Fibroblast of villous mesenchyme (primary cell): Measurements from ENCODE around the gene LTV1. TPM values are rescaled to one million over a fixed set of nuclear protein-coding genes. Genes with fewer than 3 reads are reported as not detected.
"Not testable (repeated sequence)": the region's sequence is repeated elsewhere in the genome, so short reads cannot be mapped to it uniquely, and the experiment has no call there.

Source experiments
- DNase-seq: peaks from one replicate; pipeline ENCODE4 v3.0.0-alpha.2; 2010; ENCODE audit warnings: low read depth
- H3K4me3 ChIP-seq: 2 replicates; pipeline ENCODE4 v1.5.1; 2011; ENCODE audit warnings: low read depth, mild to moderate bottlenecking, low read length
- CTCF ChIP-seq: IDR thresholded peaks from 2 replicates; pipeline ENCODE4 v1.5.1; 2012; ENCODE audit warnings: low read depth, mild to moderate bottlenecking, low read length; ENCODE audit not compliant: insufficient read depth
- total RNA-seq: library from RNA; depleted of rRNA; stranded (reverse); fragments of >200 nt; gene quantifications from 2 replicates; pipeline ENCODE4 v1.2.3, GENCODE V29; 2012

The LTV1 gene
- total RNA-seq = 19.6 and 24.2 TPM in 2 replicates

GRCh38 chr6:143842902-143843676 lies at the start of gene LTV1:
Gene LTV1 (plus strand): TSS chr6:143843338. CDS start chr6:143843478, 140 bp downstream.
- peak within 1 kb of the TSS; percentile 75 for H3K4me3 ChIP-seq
- no peak for TF ChIP-seq CTCF
- DNase-seq = peak; percentile 97

DNA sequence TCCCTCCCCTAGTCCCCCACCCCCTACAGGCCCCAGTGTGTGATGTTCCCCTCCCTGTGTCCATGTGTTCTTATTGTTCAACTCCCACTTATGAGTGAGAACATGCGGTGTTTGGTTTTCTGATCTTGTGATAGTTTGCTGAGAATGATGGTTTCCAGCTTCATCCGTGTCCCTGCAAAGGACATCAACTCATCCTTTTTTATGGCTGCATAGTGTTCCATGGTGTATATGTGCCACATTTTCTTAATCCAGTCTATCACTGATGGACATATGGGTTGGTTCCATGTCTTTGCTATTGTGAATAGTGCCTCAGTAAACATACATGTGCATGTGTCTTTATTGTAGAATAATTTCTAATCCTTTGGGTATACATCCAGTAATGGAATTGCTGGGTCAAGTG lies 46.6 kb upstream of the LTV1 start:
- not testable (repeated sequence) for H3K4me3 ChIP-seq, DNase-seq

GRCh38 chr6:143798487-143798886 lies 44.7 kb upstream of the LTV1 start:
- not testable (repeated sequence) for DNase-seq, H3K4me3 ChIP-seq

GRCh38 chr6:143802833-143803565 lies 40.1 kb upstream of the LTV1 start:
- no peak for TF ChIP-seq CTCF
- H3K4me3 ChIP-seq = no peak overlapping the region
- peak; percentile 27 for DNase-seq

DNA sequence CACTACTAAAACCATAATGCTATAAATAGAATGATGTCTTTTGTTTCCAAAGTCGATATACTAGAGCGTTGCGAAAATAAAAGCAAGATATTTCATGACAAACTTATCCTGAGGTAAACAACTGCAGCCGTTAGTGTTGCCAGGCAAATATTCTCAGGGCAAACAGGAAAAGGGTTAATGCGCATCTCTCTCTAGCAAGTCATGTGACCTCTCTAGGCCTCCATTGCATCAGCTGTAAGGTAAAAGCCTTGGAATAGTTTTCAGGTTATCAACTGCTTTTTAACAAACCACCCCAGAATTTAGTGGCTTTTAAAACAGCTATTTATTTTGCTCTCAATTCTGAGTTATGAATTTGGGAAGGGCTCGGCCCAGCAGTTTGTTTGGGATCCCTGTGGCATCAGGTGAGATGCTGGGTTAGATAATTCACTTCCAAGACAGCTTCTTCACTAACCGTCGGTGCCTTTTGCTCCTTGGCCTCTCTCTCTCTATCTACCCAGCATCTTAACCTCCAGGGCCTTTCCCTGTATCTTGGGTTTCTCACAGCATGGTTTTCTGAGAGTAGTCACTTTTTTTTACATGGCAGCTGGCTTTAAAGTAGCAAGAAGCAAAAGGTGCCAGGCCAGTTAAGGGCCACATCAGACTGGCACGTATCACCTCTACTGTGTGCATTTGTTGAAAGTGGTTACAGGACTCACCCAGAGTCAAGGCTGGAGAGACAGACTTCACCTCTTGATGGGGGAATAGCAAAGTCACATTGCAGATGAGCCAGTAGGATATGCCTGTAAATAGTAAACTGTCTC lies 39.2 kb upstream of the LTV1 start:
- no peak for DNase-seq
- no peak for TF ChIP-seq CTCF
- H3K4me3 ChIP-seq = no peak overlapping the region

DNA sequence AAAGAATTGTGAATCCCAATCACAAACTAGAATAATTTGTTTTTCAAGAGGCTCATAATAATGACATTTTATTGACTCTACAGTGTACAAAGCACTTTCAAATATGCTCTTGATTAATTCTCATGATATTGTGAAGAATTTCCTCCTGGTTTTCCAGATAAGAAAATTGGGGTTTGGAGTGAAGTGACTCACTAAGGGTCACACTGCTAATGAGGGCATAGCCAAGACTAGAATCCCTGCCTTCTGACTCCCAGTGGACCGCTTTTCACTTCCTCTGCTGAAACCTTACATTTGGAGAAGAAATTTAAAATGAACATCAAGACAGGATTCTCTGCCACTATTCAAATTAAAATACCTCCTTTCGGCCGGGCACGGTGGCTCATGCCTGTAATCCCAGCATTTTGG lies 38.3 kb upstream of the LTV1 start:
- peak; percentile 37 for DNase-seq
- no peak for TF ChIP-seq CTCF
- no peak overlapping the region for H3K4me3 ChIP-seq

GRCh38 chr6:143806282-143807102 lies 36.6 kb upstream of the LTV1 start:
- no peak overlapping the region for H3K4me3 ChIP-seq
- no peak for TF ChIP-seq CTCF
- DNase-seq = peak; percentile 95
